SH-SY5Y (cell line): Measurements from ENCODE around the gene LRRC4C.

Experiments used
- GATA2 ChIP-seq: IDR thresholded peaks from 2 replicates; pipeline ENCODE4 v1.6.1; 2011; ENCODE audit warnings: mild to moderate bottlenecking, low read depth, low read length
- GATA3 ChIP-seq: IDR thresholded peaks from 2 replicates; pipeline ENCODE4 v1.6.1; 2011; ENCODE audit warnings: low read depth, mild to moderate bottlenecking, low read length, moderate library complexity

DNA sequence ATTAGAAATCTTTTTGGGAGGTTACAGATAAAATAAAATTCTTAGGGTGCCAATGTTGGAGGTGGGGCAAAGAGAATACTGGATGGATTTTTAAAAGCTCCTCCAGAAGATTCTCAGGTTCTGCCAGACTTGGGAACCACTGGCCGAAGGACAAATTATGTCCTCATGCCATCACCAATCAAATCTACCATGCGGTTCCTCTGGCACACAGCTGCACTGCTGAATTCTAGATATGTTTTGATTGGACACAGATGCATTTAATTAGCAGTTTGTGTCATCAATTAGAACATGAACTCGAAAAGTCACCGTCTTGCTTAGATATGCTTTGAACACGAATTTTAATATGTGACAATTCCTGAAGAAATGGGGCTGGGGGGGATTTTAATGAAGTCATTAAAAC is 1269.2 kb downstream of the LRRC4C start:
- TF ChIP-seq GATA2 (peak; percentile 63), GATA3 (0 out of 2 replicates have a peak, but pooled peaks have one; percentile 43)
